NCI-H774 (cell line): ENCODE measurements around the gene SIK3.

Source experiments
- DNase-seq: peaks from one replicate; lab custom pipeline; 2025; lab: John Stamatoyannopoulos, UW

Gene SIK3

GRCh38 chr11:116864531-116864930, 233.7 kb downstream of the SIK3 start:
- no peak for DNase-seq

GRCh38 chr11:116862951-116863350, 235.3 kb downstream of the SIK3 start:
- DNase-seq, result no peak

GRCh38 chr11:116862185-116862584, 236.0 kb downstream of the SIK3 start:
- DNase-seq, result no peak

- DNase-seq, result no peak
Measured at GRCh38 chr11:116861539-116861938, 236.7 kb downstream of the SIK3 start.

- DNase-seq, result no peak
Measured at GRCh38 chr11:116860303-116860702, 237.9 kb downstream of the SIK3 start.

- DNase-seq, result no peak
Measured at GRCh38 chr11:116859175-116859574, 239.1 kb downstream of the SIK3 start.

- no peak for DNase-seq
Measured at GRCh38 chr11:116857936-116858335, 240.3 kb downstream of the SIK3 start.

GRCh38 chr11:116857316-116857715, 240.9 kb downstream of the SIK3 start:
- no peak for DNase-seq

- DNase-seq, result no peak
Measured at GRCh38 chr11:116856423-116856822, 241.8 kb downstream of the SIK3 start.

GRCh38 chr11:116855413-116855812, 242.8 kb downstream of the SIK3 start:
- DNase-seq, result no peak

GRCh38 chr11:116853461-116854073, 244.7 kb downstream of the SIK3 start:
- no peak for DNase-seq

- no peak for DNase-seq
Measured at GRCh38 chr11:116852261-116853031, 245.8 kb downstream of the SIK3 start.

- DNase-seq, result no peak
Measured at GRCh38 chr11:116851626-116852025, 246.6 kb downstream of the SIK3 start.

GRCh38 chr11:116849486-116849885, 248.7 kb downstream of the SIK3 start:
- DNase-seq, result no peak

- DNase-seq, result no peak
Measured at GRCh38 chr11:116849060-116849459, 249.2 kb downstream of the SIK3 start.

- DNase-seq, result no peak
Measured at GRCh38 chr11:116847612-116848011, 250.6 kb downstream of the SIK3 start.

- no peak for DNase-seq
Measured at GRCh38 chr11:116844722-116845121, 253.5 kb downstream of the SIK3 start.

- DNase-seq, result no peak
Measured at GRCh38 chr11:116843661-116844060, 254.6 kb downstream of the SIK3 start.

GRCh38 chr11:116842909-116843308, 255.3 kb downstream of the SIK3 start:
- DNase-seq, result no peak

GRCh38 chr11:116842117-116842516, 256.1 kb downstream of the SIK3 start:
- DNase-seq, result no peak

GRCh38 chr11:116840746-116841296, 257.4 kb downstream of the SIK3 start:
- no peak for DNase-seq

GRCh38 chr11:116840224-116840745, 257.9 kb downstream of the SIK3 start:
- no peak for DNase-seq
